ENCODE data around the gene ELL.

ELL gene

DNA sequence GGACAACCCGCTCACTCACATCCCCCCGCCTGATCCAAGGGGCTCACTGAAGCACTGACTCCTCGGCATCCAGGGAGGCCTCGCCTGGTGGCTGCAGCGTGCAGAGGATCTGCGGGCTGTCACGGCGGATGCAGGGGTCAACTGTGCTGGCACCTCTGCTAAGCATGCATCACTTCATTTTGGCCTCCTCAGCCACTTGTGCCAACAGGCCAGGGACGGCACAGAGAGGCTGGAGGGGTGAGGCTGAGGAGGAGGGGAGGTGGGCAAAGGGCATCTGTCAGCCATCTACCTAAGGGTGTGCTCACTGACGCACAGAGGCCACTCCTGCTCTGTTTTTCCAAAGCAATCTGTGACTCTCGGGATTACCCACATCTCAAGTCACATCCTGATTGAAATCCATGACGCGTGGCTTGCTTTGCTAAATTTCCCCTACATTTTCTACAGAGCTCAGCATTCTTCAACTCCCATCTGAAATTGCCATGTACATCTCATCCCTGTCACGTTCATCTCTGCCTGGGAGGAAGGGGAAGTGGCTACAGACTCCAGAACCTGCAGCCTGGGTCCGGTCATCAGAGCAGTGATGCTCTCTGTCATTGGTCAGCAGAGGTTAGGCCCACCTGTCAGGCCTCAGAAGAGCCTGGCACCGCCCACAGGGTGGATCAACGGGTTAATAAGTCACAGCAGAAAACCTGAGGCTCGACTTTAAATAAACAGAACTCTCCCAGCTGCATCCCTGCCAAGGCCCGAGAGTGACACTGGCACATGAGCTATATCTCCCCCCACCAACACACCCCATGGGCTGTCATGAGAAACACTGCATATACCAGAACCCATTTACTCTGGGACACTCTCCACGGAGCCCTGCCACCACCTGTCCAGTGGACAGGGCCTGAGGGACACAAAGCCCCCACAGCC, 17.6 kb downstream of the ELL start:
- no peak for DNase-seq

DNA sequence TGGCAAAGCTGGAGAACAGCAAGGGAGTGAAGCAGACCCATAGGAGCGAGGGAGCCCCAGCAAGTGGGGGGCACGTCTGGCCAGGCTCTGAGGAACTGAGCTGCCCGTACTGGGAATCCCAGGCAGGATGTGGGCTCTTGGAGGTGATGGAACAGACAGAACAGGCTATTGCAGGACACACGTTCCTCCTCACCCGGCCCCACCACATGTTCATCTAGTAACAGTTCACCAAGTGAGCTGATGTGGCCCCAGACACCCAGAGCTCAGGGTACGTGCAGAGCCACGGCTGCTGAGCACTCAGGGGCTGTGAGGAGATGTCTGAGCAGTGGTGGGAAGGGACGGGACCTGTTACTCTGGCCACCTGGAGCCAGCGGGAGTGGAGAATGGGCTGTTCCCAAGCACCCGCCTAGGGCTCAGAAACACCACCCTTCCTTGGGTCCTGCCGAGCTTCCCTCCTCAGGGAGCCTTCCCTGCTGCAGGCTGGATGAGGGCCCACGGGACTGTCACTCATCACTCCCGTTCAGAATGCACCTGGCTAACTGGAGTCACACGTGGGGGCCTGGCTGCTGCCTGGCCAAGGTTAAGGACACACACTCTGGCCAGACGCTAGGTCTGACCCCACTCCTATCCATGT, 18.4 kb downstream of the ELL start:
- no peak for DNase-seq

DNA sequence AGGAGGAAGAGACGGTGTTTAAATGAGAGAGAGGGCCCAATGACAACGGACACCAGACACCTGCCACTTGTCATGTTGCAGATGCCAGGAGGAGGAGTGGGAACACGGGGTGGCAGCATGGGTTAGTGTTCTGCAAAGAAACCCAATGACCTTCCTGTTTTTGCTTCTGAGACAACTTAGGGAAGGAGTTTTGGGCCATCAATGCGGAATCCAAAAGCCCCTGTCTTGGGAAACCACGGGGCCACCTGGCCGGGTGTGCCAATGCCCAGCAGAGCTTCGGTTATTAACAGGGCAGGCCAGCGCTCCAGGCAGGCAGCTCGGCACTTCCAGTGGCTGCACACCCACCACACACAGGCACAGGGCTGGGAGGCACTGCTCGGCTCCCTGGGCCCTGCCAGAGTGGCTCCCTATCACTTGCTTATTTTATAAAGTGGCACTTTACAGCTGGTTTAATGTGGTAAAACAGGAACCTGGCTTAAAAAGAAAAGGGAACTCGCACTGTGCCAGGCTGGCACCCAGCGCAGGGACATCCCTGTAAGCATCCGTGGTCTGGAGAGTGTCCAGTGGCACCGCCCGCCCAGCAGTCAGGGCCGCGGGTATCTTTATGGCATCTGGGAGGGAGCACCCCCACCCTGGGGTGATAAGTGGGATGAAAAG, 19.1 kb downstream of the ELL start:
- DNase-seq: no peak

DNA sequence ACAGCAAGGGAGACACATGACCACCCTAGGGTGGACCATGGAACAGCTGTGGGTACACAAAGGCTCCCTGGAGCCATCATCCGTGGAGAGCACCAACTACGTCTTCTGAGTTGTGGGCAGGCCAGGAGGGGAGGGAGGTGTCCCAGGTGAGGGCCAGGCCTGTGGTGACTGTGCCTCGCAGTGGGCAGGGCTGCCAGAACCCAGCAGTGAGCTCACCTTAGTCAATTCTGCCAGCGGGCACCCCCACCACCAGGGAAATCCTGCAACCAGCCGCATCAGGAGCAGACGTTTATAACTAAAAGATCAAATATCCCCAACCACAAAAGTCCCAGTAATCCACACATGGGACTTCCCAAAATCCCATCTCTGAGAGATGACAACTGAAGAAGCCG, 19.6 kb downstream of the ELL start:
- DNase-seq: no peak

DNA sequence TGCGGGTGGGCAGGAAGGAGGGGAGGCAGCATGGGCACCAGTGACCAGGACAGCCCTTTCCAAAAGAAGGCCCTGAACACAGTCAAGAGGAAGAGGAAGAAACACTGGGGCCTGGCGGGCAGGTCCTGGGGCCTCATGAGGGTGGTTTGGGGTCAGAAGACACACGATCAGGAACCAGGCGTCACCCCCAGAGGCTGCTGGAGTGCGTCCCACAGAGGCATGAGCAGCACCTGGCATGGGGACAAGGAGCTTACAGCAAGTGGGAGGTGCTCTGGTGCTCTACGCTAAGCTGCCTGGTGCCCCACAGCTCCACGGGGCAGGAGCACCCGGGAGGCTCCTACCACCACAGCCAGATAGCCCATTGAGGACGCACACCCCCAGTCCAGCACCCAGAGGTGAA, 20.0 kb downstream of the ELL start:
- no peak for DNase-seq

DNA sequence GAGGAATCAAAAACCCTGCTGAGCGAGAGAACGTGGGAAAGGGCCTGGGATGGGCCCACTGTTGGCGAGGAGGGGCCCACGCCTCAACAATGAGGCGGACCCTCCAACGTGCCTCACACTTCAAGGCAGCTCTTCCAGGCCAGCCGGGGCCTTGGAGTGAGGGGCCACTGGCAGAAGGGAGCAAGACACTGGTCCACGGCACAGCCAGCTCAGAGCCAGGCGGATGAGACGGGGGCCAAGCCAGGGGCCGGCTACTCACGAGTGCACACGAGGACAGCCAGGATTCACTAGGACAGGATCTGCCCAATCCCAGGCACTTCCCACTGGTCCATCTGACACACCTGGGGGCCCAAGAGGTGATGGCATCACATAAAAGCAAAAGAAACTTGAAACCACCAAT, 20.5 kb downstream of the ELL start:
- DNase-seq: no peak

DNA sequence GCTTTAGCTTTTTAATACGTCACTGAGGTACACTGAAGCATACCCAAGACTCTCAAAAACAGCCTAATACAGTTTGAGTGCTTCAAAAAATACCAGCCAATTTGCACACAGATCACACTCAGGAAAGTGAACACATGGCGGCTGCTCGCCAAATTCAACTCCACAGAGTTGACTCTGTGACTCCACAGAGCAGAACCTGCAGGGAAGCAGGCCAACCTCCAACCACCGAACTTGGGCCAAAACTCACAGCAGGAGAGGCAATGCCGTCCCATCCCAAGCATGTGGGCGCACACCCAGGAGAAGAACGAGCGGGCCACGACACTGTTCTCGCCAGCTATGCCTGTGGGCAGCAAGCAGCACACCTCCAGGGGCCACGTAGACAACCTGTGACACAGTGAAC, 21.1 kb downstream of the ELL start:
- no peak for DNase-seq

DNA sequence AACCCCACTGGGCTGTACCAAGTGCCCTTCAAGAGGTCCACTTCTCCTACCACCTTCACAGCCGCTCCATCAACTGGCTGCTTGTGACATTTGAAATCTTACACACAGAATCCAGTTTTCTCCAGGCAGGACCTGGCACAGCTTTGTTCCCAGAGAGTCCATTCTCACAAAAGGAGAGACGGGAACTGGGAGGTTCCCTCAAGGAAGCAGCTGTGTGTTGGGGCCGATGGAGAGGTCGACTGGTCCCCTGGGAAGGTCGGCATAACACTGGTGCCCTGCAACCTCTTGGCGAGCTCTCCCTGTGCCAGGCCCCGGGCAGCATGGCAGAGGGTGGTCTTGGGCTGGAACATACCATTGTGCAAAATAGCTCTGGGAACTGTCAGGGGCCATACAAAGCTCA, 21.5 kb downstream of the ELL start:
- DNase-seq: no peak

DNA sequence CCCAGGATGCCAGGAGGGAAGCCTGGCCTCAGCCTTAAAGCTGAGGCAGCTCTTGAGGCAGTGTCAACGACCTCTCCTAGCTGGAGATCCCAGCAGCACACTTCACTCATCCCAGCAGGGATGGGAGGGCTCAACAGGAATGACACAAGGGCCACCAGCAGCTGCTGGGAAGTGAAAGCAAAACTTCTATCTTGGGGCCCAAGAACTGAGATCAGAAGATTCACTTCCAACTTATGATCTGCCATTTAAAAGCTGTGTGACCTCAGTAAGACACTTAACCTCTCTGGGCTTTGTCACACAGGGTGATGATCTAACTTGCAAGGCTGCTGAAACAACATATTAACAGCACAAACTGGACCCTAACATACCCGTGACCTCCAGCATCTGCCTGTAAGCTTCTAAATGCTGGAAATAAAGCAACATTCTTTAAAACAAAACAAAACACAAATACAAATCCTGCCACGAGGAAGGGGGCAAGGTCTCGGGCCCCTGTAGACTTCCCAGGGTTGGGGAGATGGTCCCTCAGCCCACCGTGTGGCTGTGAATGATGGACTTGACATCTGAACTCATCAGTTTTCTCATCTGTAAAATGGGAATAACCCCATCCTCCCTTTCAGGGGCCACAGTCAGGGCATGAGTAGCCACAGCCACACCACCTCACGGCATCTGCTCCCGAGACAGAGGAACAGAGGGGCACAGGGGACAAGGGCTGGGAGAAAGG, 22.7 kb downstream of the ELL start:
- no peak for DNase-seq

DNA sequence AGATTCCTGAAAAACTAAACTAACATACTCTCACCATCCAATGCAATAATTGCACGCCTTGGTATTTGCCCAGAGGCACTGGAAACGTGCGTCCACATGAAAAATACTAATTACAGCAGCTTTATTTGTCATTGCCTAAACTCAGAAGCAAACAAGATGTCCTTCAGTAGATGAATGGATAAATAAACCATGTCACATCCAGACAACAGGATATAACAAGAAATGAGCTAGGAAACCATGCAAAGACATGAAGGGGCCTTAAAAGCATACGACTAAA, 25.0 kb downstream of the ELL start:
- no peak for DNase-seq

DNA sequence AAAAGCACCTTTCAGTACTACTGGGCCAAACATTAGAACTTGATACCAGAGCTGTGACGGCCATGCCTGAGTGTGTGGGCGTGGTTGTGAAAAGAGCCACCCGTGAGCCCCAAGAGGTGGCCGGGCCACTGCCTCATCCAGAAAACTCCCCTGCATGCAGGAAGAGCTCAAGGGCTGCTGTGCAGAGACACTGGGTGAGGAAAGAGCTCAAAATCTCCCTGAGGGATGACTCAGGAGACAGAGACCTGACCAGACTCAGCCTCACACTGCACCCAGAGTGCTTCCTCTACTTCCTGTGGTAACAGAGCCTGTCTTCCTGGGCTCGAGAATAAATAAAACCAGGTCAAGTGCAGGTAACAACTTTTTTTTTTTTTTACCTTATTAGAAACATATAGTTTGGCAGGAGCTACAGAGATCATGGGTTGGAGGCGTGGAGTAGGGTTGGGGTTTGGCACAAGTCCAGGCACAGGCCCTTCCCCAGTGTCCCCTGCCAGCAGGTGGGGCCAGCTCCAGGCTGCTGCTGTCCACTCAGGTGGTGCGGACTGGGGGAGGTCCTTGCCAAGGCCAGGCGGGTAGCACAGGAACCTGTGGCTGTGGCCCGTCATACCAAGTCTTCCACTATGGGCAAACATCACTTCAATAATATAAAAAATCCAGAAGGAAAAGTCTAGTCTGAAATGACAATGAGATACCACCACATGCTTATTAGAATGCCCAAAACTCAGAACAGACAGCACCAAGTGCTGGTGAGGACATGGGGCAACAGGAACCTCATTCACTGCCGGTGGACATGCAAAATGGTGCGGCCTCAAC, 25.5 kb downstream of the ELL start:
- DNase-seq: no peak

DNA sequence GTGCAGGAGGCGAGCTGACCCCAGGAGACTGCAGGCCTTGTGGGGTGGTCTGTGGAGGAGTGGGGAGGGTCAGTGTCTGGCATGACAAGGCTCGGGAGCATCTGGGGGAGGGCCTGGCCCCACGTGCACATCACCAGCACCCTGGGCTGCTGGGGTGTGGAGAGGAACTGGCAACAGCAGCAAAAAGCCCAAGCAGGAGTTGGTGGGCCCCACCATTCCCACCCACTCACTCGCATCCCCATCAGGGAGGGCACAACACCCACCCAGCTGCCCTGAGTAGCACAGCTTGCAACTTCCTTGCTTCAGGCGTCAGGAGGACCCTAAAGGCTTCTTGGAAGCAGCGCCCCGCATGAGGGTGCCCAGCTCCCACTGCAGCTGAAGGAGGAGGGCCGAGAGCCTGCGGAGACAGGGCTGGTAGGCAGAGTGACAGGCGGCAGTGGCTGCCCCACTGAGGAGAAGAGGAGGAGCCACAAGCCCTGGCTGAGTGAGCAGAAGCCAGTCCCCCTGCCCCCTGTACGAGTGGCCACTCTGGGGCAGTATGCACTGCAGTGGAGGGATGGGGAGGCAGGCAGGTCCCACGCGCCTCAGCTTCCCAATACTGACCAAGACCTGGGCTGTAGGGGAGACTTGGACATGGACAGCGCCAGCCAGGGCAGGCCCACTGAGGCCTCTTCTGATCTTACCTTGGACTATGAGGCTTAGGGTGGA, 26.5 kb downstream of the ELL start:
- no peak for DNase-seq

DNA sequence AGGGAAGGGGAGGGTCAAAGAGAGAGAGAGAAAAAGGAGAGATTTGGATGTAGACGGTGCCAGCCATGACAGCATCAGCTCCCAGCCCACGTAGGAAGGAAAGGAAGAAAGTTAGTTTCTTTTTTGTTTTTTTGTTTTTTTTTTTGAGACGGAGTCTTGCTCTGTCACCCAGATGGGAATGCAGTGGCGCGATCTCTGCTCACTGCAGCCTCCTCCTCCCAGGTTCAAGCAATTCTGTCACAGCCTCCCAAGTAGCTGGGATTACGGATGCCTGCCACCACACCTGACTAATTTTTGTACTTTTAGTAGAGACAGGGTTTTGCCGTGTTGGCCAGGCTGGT, 27.6 kb downstream of the ELL start:
- no peak for DNase-seq

DNA sequence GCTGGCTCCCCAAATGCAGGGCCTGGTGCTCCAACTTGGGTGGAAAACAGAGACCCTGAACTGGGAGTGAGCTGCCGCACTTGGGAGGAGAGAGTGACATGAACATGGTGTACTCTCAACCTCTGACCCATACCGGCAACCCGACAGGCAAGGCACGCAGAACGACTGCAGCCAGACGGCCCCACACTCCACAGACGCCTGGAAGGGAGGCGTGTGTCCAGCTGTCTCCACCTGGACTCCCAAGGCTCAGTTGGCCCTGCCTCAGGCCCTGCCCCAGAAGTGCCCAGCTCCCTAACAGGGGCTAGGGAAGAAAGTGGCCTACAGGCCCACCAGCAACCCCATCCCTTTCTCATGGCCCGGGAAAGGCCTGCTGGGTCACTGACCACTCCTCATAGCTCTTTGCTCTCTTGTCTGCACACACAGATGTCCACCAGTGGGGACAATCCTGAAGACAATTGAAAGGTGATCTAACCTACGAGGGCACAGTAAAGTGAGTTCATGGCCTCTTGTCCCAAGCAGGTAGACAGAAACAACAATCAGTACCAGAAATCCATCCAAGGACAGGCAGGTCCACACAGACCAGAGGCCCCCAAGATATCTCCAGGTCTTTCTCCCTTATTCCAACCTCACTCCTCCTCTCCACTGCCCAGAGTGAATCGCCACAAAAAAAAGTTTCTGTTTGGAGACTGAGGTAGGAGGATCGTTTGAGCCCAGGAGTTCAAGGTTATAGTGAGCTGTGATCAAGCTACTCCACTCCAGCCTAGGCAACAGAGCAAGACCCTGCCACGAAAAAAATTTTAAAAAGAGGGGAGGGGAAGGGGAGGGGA, 28.2 kb downstream of the ELL start:
- no peak for DNase-seq

DNA sequence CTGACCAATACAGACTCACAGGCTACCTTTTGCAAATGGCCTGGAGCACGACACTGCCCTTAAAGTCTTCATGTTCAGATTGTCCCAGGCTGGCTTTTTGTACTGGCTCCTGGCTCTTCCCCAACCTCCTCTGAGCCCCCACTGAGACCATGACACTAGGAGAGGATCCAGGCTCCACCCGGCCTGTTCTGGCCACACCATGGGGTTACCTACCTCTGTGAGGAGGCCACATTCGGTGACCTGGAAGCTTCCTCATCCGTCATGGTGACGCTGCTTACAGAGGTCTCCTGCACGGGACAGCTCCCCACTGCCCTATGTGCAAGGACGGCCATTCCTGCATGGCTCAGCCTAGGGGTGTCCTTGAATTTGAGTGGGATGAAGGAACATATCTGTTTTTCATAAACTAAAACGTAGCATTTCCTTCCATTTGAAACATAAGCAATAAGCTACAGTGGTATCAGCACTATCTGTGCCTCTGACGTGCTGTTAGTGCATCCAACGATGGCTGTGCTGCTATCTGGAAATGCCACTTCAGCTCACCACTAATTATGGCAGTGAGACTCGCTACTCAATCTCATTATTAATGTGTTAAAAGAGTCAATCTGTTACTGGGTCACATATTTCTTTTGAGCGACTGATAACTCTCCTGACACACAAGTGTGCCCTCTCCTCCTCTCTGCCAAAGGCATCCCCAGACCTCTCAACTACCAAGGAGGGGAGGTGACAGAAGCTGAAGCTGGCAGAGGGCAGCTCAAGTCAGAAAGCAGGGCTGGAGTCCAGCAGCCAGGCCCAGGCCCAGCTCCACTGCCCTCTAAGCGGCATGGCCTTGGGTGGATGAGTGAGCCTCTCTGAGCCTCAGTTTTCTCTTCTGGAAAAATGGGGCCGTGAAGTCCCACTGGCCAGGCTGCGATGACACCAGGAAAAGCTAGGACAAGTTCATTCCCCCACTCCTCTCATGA, 29.6 kb downstream of the ELL start:
- DNase-seq: no peak

DNA sequence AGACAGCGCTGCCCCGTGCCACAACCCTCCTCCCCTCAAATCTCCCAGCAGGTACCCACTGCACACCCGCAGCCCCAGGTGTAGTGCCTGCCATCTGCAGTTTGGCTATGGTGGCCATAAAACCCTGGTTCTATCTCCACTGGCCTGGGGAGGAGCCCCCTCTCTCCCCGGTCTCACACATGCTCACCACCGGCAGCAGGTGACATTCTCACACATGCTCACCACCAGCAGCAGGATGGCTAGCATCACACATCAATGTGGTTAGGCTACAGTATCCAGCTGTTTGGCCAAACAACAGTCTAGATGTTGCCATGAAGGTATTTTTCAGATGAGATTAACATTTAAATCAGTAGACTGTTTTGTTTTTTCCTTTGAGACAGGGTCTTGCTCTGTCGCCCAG, 31.1 kb downstream of the ELL start:
- no peak for DNase-seq

DNA sequence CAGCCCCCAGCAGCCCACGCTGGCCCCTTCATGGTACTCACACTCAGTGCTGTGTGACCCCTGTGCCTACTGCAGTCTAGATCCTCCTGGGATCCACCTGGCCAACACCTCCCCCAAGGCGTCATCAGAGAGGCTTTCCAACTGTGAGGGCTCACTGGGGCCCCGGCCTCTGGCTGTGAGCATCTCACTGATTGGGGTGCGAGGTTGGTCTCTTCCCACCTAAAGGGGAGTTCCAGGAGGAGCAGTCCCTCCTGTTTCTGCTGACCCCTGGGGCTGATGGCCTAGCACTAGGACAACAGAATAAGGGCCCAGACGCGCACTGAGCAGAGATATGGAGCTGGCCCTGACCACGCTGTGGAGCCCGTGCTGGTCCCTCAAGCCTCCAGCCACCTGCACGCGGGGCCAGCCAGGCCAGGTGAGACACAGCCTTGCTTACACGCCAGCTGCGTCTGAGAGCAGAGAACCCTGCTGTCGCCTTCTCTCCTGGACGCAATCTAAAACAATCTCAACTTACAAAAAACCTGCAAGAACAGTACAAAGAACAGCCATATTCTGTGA, 32.2 kb downstream of the ELL start:
- no peak for DNase-seq

DNA sequence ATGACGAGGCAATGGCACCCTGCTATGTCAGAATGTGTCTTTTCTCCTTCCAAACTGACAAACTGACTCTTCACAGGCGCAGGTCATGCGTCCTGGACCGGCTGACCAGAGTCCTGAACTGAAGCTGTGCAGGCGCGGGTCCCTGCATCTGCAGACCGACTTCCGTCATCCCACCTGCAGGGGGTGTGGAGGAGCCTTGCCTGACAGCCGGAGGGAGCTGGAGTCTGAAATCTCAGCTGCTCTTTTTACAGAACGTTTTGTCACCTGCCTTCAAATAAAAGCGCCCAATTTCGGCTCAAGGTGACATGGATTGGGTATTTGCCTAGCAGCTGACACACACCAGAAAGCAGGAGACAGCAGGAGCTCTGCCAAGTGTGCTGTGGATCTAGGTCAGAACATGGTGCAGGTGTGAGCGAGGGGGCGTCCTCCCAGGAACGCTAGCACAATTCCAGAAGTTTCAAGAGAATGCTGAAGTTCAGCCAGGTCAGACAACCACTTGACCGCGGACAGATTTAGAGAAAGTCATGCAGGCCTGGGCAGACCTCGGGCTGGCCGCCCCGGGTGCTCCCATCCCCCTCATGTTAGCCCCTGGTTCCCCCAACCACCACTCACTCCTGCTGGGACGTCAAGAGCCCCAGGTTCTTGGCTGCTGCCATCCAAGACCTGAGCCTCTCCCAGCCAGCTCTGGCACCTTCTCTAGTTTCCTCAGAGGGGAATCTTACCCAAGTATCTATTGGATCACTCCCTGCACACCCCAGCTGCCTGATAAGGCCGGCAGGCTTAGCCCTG, 32.8 kb downstream of the ELL start:
- DNase-seq: no peak

DNA sequence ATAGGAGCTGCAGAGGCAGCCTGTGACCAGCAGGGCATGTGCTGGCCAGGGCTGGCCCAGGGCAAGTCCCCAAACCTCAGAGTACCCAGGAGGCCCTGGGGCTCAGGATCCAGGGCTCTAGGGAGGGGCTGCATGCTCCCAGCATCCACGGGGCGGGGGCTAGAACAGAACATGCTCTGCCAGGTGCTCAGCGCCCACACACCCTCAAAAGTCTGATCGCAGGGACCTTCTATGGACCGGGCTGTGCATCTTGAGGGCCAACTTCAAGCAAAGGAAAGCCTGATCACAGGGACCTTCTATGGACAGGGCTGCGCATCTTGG, 33.5 kb downstream of the ELL start:
- no peak for DNase-seq
